Astrocyte of the spinal cord (primary cell): ENCODE measurements around the gene LARP1.
"Not testable (repeated sequence)": the region's sequence is repeated elsewhere in the genome, so short reads cannot be mapped to it uniquely, and the experiment has no call there.

ENCODE experiments used
- DNase-seq: peaks from one replicate; pipeline ENCODE4 v3.0.0; 2011; ENCODE audit warnings: low read depth, low spot score
- H3K4me3 ChIP-seq: 2 replicates; pipeline ENCODE4 v1.5.1; 2011; ENCODE audit warnings: low read depth, mild to moderate bottlenecking, low read length, moderate library complexity
- in situ Hi-C: cut with HindIII; loops from 2 replicates; pipeline ENCODE4 v1.10.0; 2017; ENCODE audit warnings: low sequenced_read_pairs
- TF ChIP-seq, protein P1 (sequence below): IDR thresholded peaks from 2 replicates; pipeline ENCODE4 v1.5.1; 2012; ENCODE audit warnings: low read depth, mild to moderate bottlenecking, low read length, inconsistent platforms

The LARP1 gene

DNA sequence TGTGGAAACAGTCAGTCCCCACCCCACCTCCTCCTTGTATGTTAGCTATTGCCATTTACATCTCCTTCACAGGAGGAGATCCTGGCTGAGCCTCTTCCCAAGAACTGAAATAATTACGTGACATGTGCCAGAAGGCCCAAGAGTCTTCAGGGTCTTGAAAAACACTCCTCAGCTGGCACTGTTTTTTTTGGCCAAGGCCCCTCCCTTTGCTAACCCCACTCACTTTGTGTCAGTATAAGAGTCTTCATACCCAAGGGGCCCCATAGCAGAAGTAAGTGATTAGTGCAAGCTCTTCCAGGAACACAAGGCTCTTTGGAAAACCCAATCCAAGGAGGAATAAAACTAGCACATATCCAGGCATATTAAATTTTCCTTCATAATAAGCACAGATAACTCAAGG lies 5.7 kb upstream of the LARP1 start:
- TF ChIP-seq, protein P1, sequence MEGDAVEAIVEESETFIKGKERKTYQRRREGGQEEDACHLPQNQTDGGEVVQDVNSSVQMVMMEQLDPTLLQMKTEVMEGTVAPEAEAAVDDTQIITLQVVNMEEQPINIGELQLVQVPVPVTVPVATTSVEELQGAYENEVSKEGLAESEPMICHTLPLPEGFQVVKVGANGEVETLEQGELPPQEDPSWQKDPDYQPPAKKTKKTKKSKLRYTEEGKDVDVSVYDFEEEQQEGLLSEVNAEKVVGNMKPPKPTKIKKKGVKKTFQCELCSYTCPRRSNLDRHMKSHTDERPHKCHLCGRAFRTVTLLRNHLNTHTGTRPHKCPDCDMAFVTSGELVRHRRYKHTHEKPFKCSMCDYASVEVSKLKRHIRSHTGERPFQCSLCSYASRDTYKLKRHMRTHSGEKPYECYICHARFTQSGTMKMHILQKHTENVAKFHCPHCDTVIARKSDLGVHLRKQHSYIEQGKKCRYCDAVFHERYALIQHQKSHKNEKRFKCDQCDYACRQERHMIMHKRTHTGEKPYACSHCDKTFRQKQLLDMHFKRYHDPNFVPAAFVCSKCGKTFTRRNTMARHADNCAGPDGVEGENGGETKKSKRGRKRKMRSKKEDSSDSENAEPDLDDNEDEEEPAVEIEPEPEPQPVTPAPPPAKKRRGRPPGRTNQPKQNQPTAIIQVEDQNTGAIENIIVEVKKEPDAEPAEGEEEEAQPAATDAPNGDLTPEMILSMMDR, result no peak
- in situ Hi-C loops, result no loop called here
- DNase-seq, result no peak
- H3K4me3 ChIP-seq, result no peak overlapping the region

DNA sequence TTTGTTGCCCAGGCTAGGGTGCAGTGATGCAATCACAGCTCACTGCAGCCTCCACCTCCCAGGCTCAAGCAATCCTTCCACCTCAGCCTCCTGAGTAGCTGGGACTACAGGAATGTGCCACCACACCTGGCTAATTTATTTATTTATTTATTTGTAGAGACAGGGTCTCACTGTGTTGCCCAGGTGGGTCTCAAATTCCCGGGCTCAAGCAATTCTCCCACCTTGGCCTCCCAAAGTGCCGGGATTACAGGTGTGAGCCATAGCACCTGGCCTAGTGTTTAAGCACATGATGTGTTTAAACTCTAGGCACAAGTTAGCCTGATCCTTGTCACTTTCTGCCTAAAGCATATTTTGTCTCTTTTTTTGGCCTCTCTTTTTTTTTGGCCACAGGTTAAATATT lies 4.5 kb upstream of the LARP1 start:
- DNase-seq, H3K4me3 ChIP-seq, in situ Hi-C loops: not testable (repeated sequence)

DNA sequence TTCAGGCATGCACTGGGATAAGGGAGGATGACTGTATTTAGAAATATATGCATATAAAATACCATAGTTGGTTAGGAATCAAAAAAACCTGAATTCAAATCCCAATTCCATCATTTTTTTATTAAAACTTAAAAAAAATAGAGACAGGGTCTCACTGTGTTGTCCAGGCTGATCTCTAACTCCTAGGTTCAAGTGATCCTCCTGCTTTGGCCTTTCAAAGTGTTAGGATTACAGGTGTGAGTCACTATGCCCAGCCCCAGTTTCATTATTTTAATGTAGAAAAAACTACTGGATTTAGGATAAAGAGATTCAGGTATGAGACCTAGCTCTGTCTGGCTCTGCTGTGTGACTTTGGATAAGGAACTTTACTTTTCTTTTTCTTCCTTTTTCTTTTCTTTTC lies 3.3 kb upstream of the LARP1 start:
- TF ChIP-seq, protein P1, result no peak
- DNase-seq, result no peak
- H3K4me3 ChIP-seq, result no peak overlapping the region
- in situ Hi-C loops, result no loop called here

GRCh38 chr5:154753792-154754191 lies 1.4 kb upstream of the LARP1 start:
- H3K4me3 ChIP-seq, result no peak overlapping the region
- peak; percentile 85 for DNase-seq
- TF ChIP-seq, protein P1, result no peak
- in situ Hi-C loops, result no loop called here

- TF ChIP-seq, protein P1, result peak; percentile 47
Measured at GRCh38 chr5:154754460-154755360, 467 bp upstream of the LARP1 start.

DNA sequence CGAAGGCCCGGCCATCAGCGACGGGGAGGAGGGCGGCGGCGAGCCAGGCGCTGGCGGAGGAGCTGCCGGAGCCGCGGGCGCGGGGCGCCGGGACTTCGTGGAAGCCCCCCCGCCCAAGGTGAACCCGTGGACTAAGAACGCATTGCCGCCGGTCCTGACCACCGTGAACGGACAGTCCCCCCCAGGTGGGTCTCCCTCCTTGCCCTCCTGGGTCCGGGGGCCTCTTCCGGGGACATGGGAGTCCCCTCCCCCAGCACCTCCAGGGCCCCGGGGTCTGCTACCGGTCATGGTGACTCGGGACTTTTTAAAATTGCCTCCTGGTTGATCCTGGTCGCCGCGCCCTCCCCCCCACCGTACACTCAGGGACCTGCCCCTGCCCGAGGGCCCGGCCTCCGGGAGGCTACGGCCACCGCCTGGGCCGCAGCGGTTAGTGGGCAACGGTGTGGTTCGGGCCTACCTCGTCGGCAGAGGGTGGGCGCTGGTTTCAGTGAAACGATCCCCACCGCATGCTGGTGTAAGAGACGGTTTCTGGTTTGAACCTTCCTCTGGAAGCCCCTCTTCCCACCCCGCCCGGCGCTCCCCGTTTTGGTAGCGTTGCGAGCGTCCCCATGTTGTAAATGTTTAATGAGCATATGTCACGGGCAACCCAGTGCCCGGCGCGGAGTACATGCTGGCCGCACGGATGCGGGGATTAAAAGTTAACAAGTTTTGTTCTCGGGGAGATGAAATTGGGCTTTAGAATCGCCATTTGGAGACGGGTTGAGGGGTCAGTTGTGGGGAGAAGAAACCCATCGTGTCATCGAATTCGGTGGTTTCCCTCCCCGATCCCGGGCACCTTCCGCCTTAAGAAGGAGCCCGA lies 1.1 kb downstream of the LARP1 start:
- peak overlapping the region; percentile 92 for H3K4me3 ChIP-seq
- no peak for DNase-seq
- in situ Hi-C loops, result no loop called here
- TF ChIP-seq, protein P1, result no peak

More at GRCh38 chr5:154754460-154755360, 467 bp upstream of the LARP1 start:
- peak overlapping the region; percentile 92 for H3K4me3 ChIP-seq
- in situ Hi-C loops, result no loop called here
- peak; percentile 99 for DNase-seq
